ENCODE measurements around the gene BMERB1. TPM values are rescaled to one million over a fixed set of nuclear protein-coding genes. Genes with fewer than 3 reads are reported as not detected.

BMERB1 gene
- total and polyA plus RNA-seq, 9 of the 15 experiments (the other 6 are each of a cell fraction or from before 2014, with no cell fraction given): 0.29 to 2.9 (median 0.94) TPM

- TF ChIP-seq ZNF444 (CRISPR knock-in tag; IDR thresholded peaks at IDR 0.05) (no peak; the same call in 1 of the 2 replicates), CC2D1A (IDR thresholded peaks at IDR 0.05) (0 out of 2 replicates have a peak, but pooled peaks have one; percentile 39)
These were observed 141.1 kb downstream of the BMERB1 start (continued) for GRCh38 chr16:15575293-15576049.

GRCh38 chr16:15576960-15577958 lies 142.9 kb downstream of the BMERB1 start:
- CTCF ChIA-PET (ENCODE audit: low intra/inter-chr PET ratio): no interaction called here
- Histone ChIP-seq H3K27me3 (ENCODE audit: control insufficient read depth in 2 of 2, insufficient read depth in 2 of 2, low read length in 2 of 2) (no peaks in the 10 kb centered on the region; a peak in 1 of 5 replicates), H3K9me3 (replicated peaks; ENCODE audit: control insufficient read depth, insufficient read depth, low read depth, low read length) (peaks cover 5% of the 10 kb centered on the region), H3K36me3 (ENCODE audit: control insufficient read depth, insufficient read depth, low read length) (peaks cover 6% of the 10 kb centered on the region; the same call in 1 of the 3 replicates), H3K4me2 (ENCODE audit: insufficient read depth, low read length) (peak overlapping the region; percentile 75), H3K79me2 (ENCODE audit: control insufficient read depth, insufficient read depth, low read length) (peaks cover 19% of the 10 kb centered on the region; the same call in 2 of the 3 replicates), H3K27ac (ENCODE audit: extremely low read depth, low read depth, low read length) (peak overlapping the region; percentile 91), H2AFZ (ENCODE audit: low read depth, low read length) (peak overlapping the region; percentile 56), H4K20me1 (replicated peaks; ENCODE audit: control insufficient read depth, insufficient read depth, low read length) (no peaks in the 10 kb centered on the region), H3K4me3 (peak overlapping the region; percentile 5; the same call in 1 of the 2 replicates), H3K9ac (ENCODE audit: insufficient read depth in 1 of 2, low read depth in 2 of 2, low read length in 2 of 2) (peak overlapping the region in 1 of 2 experiments; percentile 81; a peak in 2 of 4 replicates), H3K9me1 (ENCODE audit: control insufficient read depth, insufficient read depth, low read length) (no peaks in the 10 kb centered on the region), H3K4me1 (replicated peaks in 1 of 2; ENCODE audit: control insufficient read depth in 2 of 2, insufficient read depth in 2 of 2, low read length in 2 of 2) (peaks cover 20 to 39% of the 10 kb centered on the region in 2 experiments)
- ATAC-seq (peak; percentile 84), FAIRE-seq (peak; percentile 96), DNase-seq (ENCODE audit: extremely low read depth in 1 of 4, low spot score in 3 of 4) (peak; percentile 59 to 99 (median 68))
- intact Hi-C loops (cut with micrococcal nuclease) (loop anchor here (10.0 kb wide), 1 partner anchor 68 kb away; the partner anchor contains the start of gene MARF1), in situ Hi-C loops (cut with MboI) (no loop called here)
- TSS peak; percentile 86 for BruUV-seq (replicated peaks)
- POLR2A ChIA-PET: interaction anchor here (0.6 to 2.5 kb wide), 15 partner anchors 10 to 129 kb away, joined by 3 to 35 read pairs (median 6); partner anchors contain the start of gene MARF1
- 38% methylated on average over 19 of the region's 20 CpGs for WGBS (ENCODE audit: insufficient coverage, low coverage, missing lambda C conversion rate)
- TF ChIP-seq KLF6 (CRISPR knock-in tag; IDR thresholded peaks at IDR 0.05; ENCODE audit: borderline replicate concordance) (peak; percentile 24; the same call in 1 of the 2 replicates), FOXK2 (conservative IDR thresholded peaks at IDR 0.05 in 1 of 2, IDR thresholded peaks at IDR 0.05 in 1 of 2; ENCODE audit: low read depth in 2 of 2) (peak; percentile 97 to 99), CREB3 (tag; conservative IDR thresholded peaks at IDR 0.05; ENCODE audit: low read depth) (peak; percentile 74), TCF15 (CRISPR knock-in tag; IDR thresholded peaks at IDR 0.05) (no peak)

Measured in K562 (cell line).